GM12878 (cell line): ENCODE data around the gene SLC36A4. TPM values are rescaled to one million over a fixed set of nuclear protein-coding genes. Genes with fewer than 3 reads are reported as not detected.

Source experiments
- ATAC-seq: fragments of 200-7000 bp; cut with Tn5 transposase; 3 replicates; pipeline ENCODE4 v1.9.1; 2020; ENCODE audit warnings: mild to moderate bottlenecking, moderate library complexity
- BruUV-seq: library from RNA; stranded (reverse); fragments of 400-500 nt; replicated peaks from 2 replicates; lab custom pipeline; 2021; lab: Mats Ljungman, UMichigan
- CTCF ChIA-PET: fragments of 300-600 bp; sonication (Branson Sonifier 250); formaldehyde crosslinking; extraction: SDS; loops from one replicate; lab custom pipeline; 2021; ENCODE audit warnings: inconsistent platforms; lab: Yijun Ruan, JAX
- POLR2A ChIA-PET: fragments of 350-600 bp; formaldehyde crosslinking; extraction: SDS; loops from one replicate; lab custom pipeline; 2021; ENCODE audit warnings: inconsistent platforms; lab: Charles Lee
- RAD21 ChIA-PET: fragments of 300-600 bp; sonication (Branson Sonifier 250); formaldehyde crosslinking; loops from one replicate; lab custom pipeline; 2023; ENCODE audit warnings: antibody characterized with exemption; ENCODE audit not compliant: unreplicated experiment; lab: Charles Lee
- SMC1A ChIA-PET: fragments of 300-600 bp; sonication (Branson Sonifier 250); formaldehyde crosslinking; loops from one replicate; lab custom pipeline; 2023; ENCODE audit not compliant: unreplicated experiment, uncharacterized antibody; lab: Charles Lee
- DNase-seq: peaks from one replicate; pipeline ENCODE4 v3.0.0-alpha.2; 2011; ENCODE audit warnings: low read depth, low spot score
- FAIRE-seq: peaks from 3 replicates; lab custom pipeline; 2011; peaks lifted over from hg19 to GRCh38; lab: Jason Lieb, UNC
- H2AFZ ChIP-seq: 2 replicates; pipeline ENCODE4 v1.6.0; 2011; ENCODE audit warnings: low read depth, low read length, control low read depth; ENCODE audit not compliant: control insufficient read depth
- H3K27ac ChIP-seq: 2 replicates; pipeline ENCODE4 v1.5.1; 2011; ENCODE audit warnings: control low read depth; ENCODE audit not compliant: control insufficient read depth, insufficient read depth
- H3K27me3 ChIP-seq, 2 experiments: replicated peaks in 1 of 2; 2 replicates each; pipeline versions ENCODE4 v1.6.0 to v1.6.1; 2011; ENCODE audit warnings: low read length in 1 of 2; ENCODE audit not compliant: control insufficient read depth in 2 of 2, insufficient read depth in 2 of 2
- H3K36me3 ChIP-seq, 2 experiments: 2 replicates each; pipeline ENCODE4 v1.5.1; 2011; ENCODE audit warnings: low read length in 1 of 2; ENCODE audit not compliant: control insufficient read depth in 2 of 2, insufficient read depth in 2 of 2
- H3K4me1 ChIP-seq: 2 replicates; pipeline ENCODE4 v1.6.1; 2011; ENCODE audit warnings: mild to moderate bottlenecking, low read length, moderate library complexity, mixed read lengths; ENCODE audit not compliant: control insufficient read depth, insufficient read depth
- H3K4me2 ChIP-seq: 2 replicates; pipeline ENCODE4 v1.6.0; 2011; ENCODE audit warnings: control low read depth; ENCODE audit not compliant: control insufficient read depth, insufficient read depth
- H3K4me3 ChIP-seq: fragments of 200-600 bp; sonication (generic); 2 replicates; pipeline ENCODE4 v1.5.1; 2016
- H3K79me2 ChIP-seq: 2 replicates; pipeline ENCODE4 v1.6.0; 2011; ENCODE audit warnings: low read length; ENCODE audit not compliant: control insufficient read depth, insufficient read depth
- H3K9ac ChIP-seq: 2 replicates; pipeline ENCODE4 v1.8.0; 2011; ENCODE audit warnings: low read length, control low read depth, mixed read lengths; ENCODE audit not compliant: control insufficient read depth, insufficient read depth
- H3K9me3 ChIP-seq: replicated peaks from 3 replicates; pipeline ENCODE4 v1.5.1; 2011; ENCODE audit warnings: mild to moderate bottlenecking, low read length; ENCODE audit not compliant: control insufficient read depth, insufficient read depth
- H4K20me1 ChIP-seq: 2 replicates; pipeline ENCODE4 v1.6.0; 2011; ENCODE audit not compliant: control insufficient read depth, insufficient read depth
- ATF3 ChIP-seq: IDR thresholded peaks from 2 replicates; pipeline ENCODE4 v1.6.1; 2011; ENCODE audit warnings: low read depth, mild to moderate bottlenecking, low read length, moderate library complexity, borderline replicate concordance; ENCODE audit errors: extremely low read depth
- BACH1 ChIP-seq: fragments of 450-650 bp; IDR thresholded peaks from 2 replicates; pipeline ENCODE4 v1.6.1; 2017; ENCODE audit warnings: mild to moderate bottlenecking, borderline replicate concordance
- CREB1 ChIP-seq: IDR thresholded peaks from 2 replicates; pipeline ENCODE4 v1.6.1; 2012; ENCODE audit warnings: low read depth, mild to moderate bottlenecking, inconsistent platforms
- EED ChIP-seq: sonication (generic); IDR thresholded peaks from 2 replicates; pipeline ENCODE4 v1.6.1; 2016; ENCODE audit warnings: antibody characterized with exemption, low read depth
- EZH2 ChIP-seq: IDR thresholded peaks from 2 replicates; pipeline ENCODE4 v1.6.1; 2012; ENCODE audit warnings: low read depth, mild to moderate bottlenecking, control low read depth, inconsistent platforms, low read length, borderline replicate concordance; ENCODE audit not compliant: control insufficient read depth
- FOXK2 ChIP-seq: fragments of 450-650 bp; IDR thresholded peaks from 2 replicates; pipeline ENCODE4 v1.6.1; 2017; ENCODE audit warnings: mild to moderate bottlenecking, moderate library complexity
- FOXM1 ChIP-seq: IDR thresholded peaks from 2 replicates; pipeline ENCODE4 v1.6.1; 2012; ENCODE audit warnings: low read depth, mild to moderate bottlenecking, inconsistent platforms, low read length, moderate library complexity
- JUNB ChIP-seq: IDR thresholded peaks from 2 replicates; pipeline ENCODE4 v1.6.1; 2016; ENCODE audit warnings: antibody characterized with exemption, mild to moderate bottlenecking
- MTA2 ChIP-seq: fragments of 450-650 bp; IDR thresholded peaks from 2 replicates; pipeline ENCODE4 v1.6.1; 2016; ENCODE audit warnings: low read depth, mild to moderate bottlenecking, moderate library complexity
- NFYB ChIP-seq: IDR thresholded peaks from 2 replicates; pipeline ENCODE4 v1.6.1; 2011; ENCODE audit warnings: low read depth, mild to moderate bottlenecking, low read length, improper control_type of control experiment, moderate library complexity; ENCODE audit not compliant: insufficient read depth
- NRF1 ChIP-seq: conservative IDR thresholded peaks from 2 replicates; pipeline ENCODE4 v1.6.1; 2011; ENCODE audit warnings: mild to moderate bottlenecking, low read depth, low read length, improper control_type of control experiment
- PAX8 ChIP-seq: fragments of 450-650 bp; IDR thresholded peaks from 2 replicates; pipeline ENCODE4 v1.6.1; 2017; ENCODE audit warnings: mild to moderate bottlenecking, moderate library complexity
- RCOR1 ChIP-seq: conservative IDR thresholded peaks from 2 replicates; pipeline ENCODE4 v1.6.1; 2012; ENCODE audit warnings: low read depth, low read length, improper control_type of control experiment
- RELA ChIP-seq: fragments of 450-650 bp; IDR thresholded peaks from 2 replicates; pipeline ENCODE4 v1.8.0; 2014; ENCODE audit warnings: borderline replicate concordance; ENCODE audit not compliant: partially characterized antibody
- REST ChIP-seq: IDR thresholded peaks from 2 replicates; pipeline ENCODE4 v1.6.1; 2012; ENCODE audit warnings: mild to moderate bottlenecking, low read depth, low read length
- SP1 ChIP-seq: IDR thresholded peaks from one replicate; pipeline ENCODE4 v1.6.1; 2011; ENCODE audit warnings: low read depth, low read length
- TCF7 ChIP-seq: IDR thresholded peaks from 2 replicates; pipeline ENCODE4 v1.6.1; 2014; ENCODE audit warnings: antibody characterized with exemption, borderline replicate concordance
- ZNF622 ChIP-seq: fragments of 450-650 bp; IDR thresholded peaks from 2 replicates; pipeline ENCODE4 v1.6.1; 2017; ENCODE audit warnings: mild to moderate bottlenecking, inconsistent platforms
- WGBS: methylation state at CpG from one replicate; pipeline ENCODE4 v1.1.6; 2016; ENCODE audit warnings: low lambda C conversion rate; ENCODE audit not compliant: insufficient replicate concordance, insufficient coverage; ENCODE audit errors: missing lambda C conversion rate; 5-methylcytosine and 5-hydroxymethylcytosine counted together
- in situ Hi-C: fragments of 300-500 bp; cut with MboI; formaldehyde crosslinking; loops from 9 replicates; pipeline ENCODE4 v1.14.3; 2018; ENCODE audit warnings: mixed read lengths
- intact Hi-C: fragments of 100-400 bp; cut with micrococcal nuclease; formaldehyde crosslinking; loops from one replicate; pipeline ENCODE4 v1.14.2; 2022; ENCODE audit not compliant: unreplicated experiment
- polyA plus RNA-seq, 11 experiments: library from polyadenylated mRNA; depleted of rRNA in 4 of 11; unstranded in 6 of 11; stranded (reverse) in 5 of 11; fragments of >200 nt; fragmentation: Nextera tagmentation in 4 of 11; fragmentation: Illumina TruSeq in 1 of 11; extraction: Ambion mirVana in 4 of 11; extraction: Trizol in 1 of 11; gene quantifications; 1 replicate in 1 of 11; 2 replicates in 10 of 11; pipeline versions ENCODE4 v1.2.1 to v1.2.3, GENCODE V29; 2011 to 2016; ENCODE audit warnings: inconsistent platforms in 2 of 11, missing spikeins in 2 of 11, low read depth in 1 of 11
- total RNA-seq, 4 experiments: library from RNA; depleted of rRNA in 3 of 4; stranded (reverse); fragments of >200 nt in 3 of 4; fragmentation: Illumina TruSeq in 1 of 4; extraction: Trizol in 1 of 4; gene quantifications; 2 replicates each; pipeline versions ENCODE4 v1.2.1 to v1.2.3, GENCODE V29; 2013 to 2021

Gene SLC36A4
- total and polyA plus RNA-seq, 10 of the 15 experiments (the other 5 are each of a cell fraction or from before 2014, with no cell fraction given), result 1.4 to 12.5 (median 5.2) TPM

- TF ChIP-seq RCOR1 (no peak), SP1 (peak; percentile 15), FOXK2 (no peak), EED (no peak), PAX8 (no peak), ATF3 (no peak), FOXM1 (no peak), BACH1 (no peak)
Measured at GRCh38 chr11:93234602-93235207, 36.9 kb upstream of the SLC36A4 start (continued).

- no peak for DNase-seq
- no peaks in the 10 kb centered on the region for H3K79me2 ChIP-seq
- no TSS peak for BruUV-seq
- H3K27ac ChIP-seq, result no peak overlapping the region
- no peaks in the 10 kb centered on the region for H3K9me3 ChIP-seq
- no peak overlapping the region for H3K4me2 ChIP-seq
- intact Hi-C loops, result loop anchor here (10.0 kb wide), 1 partner anchor 565 kb away; no protein-coding TSS in a partner anchor
- RAD21 ChIA-PET, result interaction anchor here (1.3 kb wide), 1 partner anchor 313 kb away, joined by 4 read pairs; no protein-coding TSS in a partner anchor
- no peaks in the 10 kb centered on the region for H3K27me3 ChIP-seq
- H3K9ac ChIP-seq, result no peak overlapping the region
- no peaks in the 10 kb centered on the region for H3K4me1 ChIP-seq
- CTCF ChIA-PET, result interaction anchor here (0.8 to 1.4 kb wide), 2 partner anchors 392 to 432 kb away, joined by 3 to 4 read pairs; partner anchors contain the start of gene CEP295
- FAIRE-seq, result no peak
- SMC1A ChIA-PET, result no interaction called here
- no peak overlapping the region for H2AFZ ChIP-seq
- no peak overlapping the region for H3K4me3 ChIP-seq
- ATAC-seq, result no peak
- POLR2A ChIA-PET, result interaction anchor here (0.6 kb wide), 1 partner anchor 1033 kb away, joined by 5 read pairs; no protein-coding TSS in a partner anchor
- in situ Hi-C loops, result loop anchor here (5.0 kb wide), 1 partner anchor 293 kb away; no protein-coding TSS in a partner anchor
- 89% methylated on average over 1 of the region's 1 CpG for WGBS
- no peaks in the 10 kb centered on the region for H3K36me3 ChIP-seq
- TF ChIP-seq CREB1 (no peak), REST (no peak), TCF7 (no peak), JUNB (no peak), NRF1 (no peak), ZNF622 (no peak), EZH2 (no peak), NFYB (no peak), MTA2 (no peak), RELA (no peak)
- H4K20me1 ChIP-seq, result no peaks in the 10 kb centered on the region
Measured at GRCh38 chr11:93229876-93230275, 32.1 kb upstream of the SLC36A4 start.
